LNCAP (cell line): Measurements from ENCODE around the gene BATF.

Experiments
- CTCF ChIP-seq: fragments of 450-650 bp; IDR thresholded peaks from 2 replicates; pipeline ENCODE4 v1.5.1; 2017; ENCODE audit warnings: mild to moderate bottlenecking

Gene BATF

GRCh38 chr14:75510547-75510946, 11.7 kb upstream of the BATF start:
- no peak; the same call in 1 of the 2 replicates for TF ChIP-seq CTCF

GRCh38 chr14:75511201-75511600, 11.1 kb upstream of the BATF start:
- no peak for TF ChIP-seq CTCF

- TF ChIP-seq CTCF = no peak
Measured at GRCh38 chr14:75513911-75514672, 8.2 kb upstream of the BATF start.

- TF ChIP-seq CTCF = no peak
Measured at GRCh38 chr14:75514673-75515628, 7.3 kb upstream of the BATF start.

GRCh38 chr14:75515629-75515996, 6.7 kb upstream of the BATF start:
- TF ChIP-seq CTCF = no peak

GRCh38 chr14:75518625-75519024, 3.6 kb upstream of the BATF start:
- no peak; the same call in 1 of the 2 replicates for TF ChIP-seq CTCF

GRCh38 chr14:75519394-75519793, 2.9 kb upstream of the BATF start:
- TF ChIP-seq CTCF = no peak
